DMS53 treated with DMSO at 0.1 percent for 48 hours (cell line): ENCODE measurements around the gene HERC2.

Experiments
- DNase-seq: peaks from one replicate; lab custom pipeline; 2025; ENCODE audit not compliant: unreplicated experiment; lab: John Stamatoyannopoulos, UW

HERC2 gene

GRCh38 chr15:28098360-28098765, 223.6 kb downstream of the HERC2 start:
- DNase-seq, result no peak

- no peak for DNase-seq
These were observed 224.2 kb downstream of the HERC2 start for GRCh38 chr15:28097656-28098359.

- no peak for DNase-seq
These were observed 225.1 kb downstream of the HERC2 start for GRCh38 chr15:28096670-28097431.

GRCh38 chr15:28096411-28096669, 225.6 kb downstream of the HERC2 start:
- DNase-seq, result no peak

- peak; percentile 37 for DNase-seq
These were observed 227.1 kb downstream of the HERC2 start for GRCh38 chr15:28094732-28095521.

GRCh38 chr15:28093752-28094535, 228.0 kb downstream of the HERC2 start:
- no peak for DNase-seq

GRCh38 chr15:28091313-28091712, 230.7 kb downstream of the HERC2 start:
- no peak for DNase-seq

- peak; percentile 21 for DNase-seq
These were observed 235.7 kb downstream of the HERC2 start for GRCh38 chr15:28086175-28086703.

GRCh38 chr15:28085489-28086174, 236.3 kb downstream of the HERC2 start:
- no peak for DNase-seq

- DNase-seq, result no peak
These were observed 237.4 kb downstream of the HERC2 start for GRCh38 chr15:28084547-28084946.

GRCh38 chr15:28082891-28083684, 238.9 kb downstream of the HERC2 start:
- no peak for DNase-seq

GRCh38 chr15:28081594-28081993, 240.4 kb downstream of the HERC2 start:
- no peak for DNase-seq

- no peak for DNase-seq
These were observed 241.6 kb downstream of the HERC2 start for GRCh38 chr15:28080386-28080785.

- no peak for DNase-seq
These were observed 242.5 kb downstream of the HERC2 start for GRCh38 chr15:28079313-28079969.

- DNase-seq, result no peak
These were observed 243.7 kb downstream of the HERC2 start for GRCh38 chr15:28078191-28078719.

- no peak for DNase-seq
These were observed 246.4 kb downstream of the HERC2 start for GRCh38 chr15:28075573-28075972.

GRCh38 chr15:28068930-28069329, 253.0 kb downstream of the HERC2 start:
- no peak for DNase-seq

- no peak for DNase-seq
These were observed 255.7 kb downstream of the HERC2 start for GRCh38 chr15:28066231-28066630.
